SU-DHL-6 (cell line): ENCODE results near the gene SLC16A11.

ENCODE experiments used
- CTCF ChIP-seq: fragments of 200-600 bp; sonication (generic); IDR thresholded peaks from one replicate; pipeline ENCODE4 v1.5.1; 2017; ENCODE audit warnings: antibody characterized with exemption, mild to moderate bottlenecking, low read length, moderate library complexity; ENCODE audit not compliant: insufficient read depth, poor library complexity, severe bottlenecking
- EZH2phosphoT487 ChIP-seq: fragments of 200-600 bp; sonication (generic), shearing (Covaris generic); conservative IDR thresholded peaks from 2 replicates; pipeline ENCODE4 v1.6.1; 2018; ENCODE audit warnings: mild to moderate bottlenecking, antibody characterized with exemption, low read length, moderate library complexity, mixed read lengths

DNA sequence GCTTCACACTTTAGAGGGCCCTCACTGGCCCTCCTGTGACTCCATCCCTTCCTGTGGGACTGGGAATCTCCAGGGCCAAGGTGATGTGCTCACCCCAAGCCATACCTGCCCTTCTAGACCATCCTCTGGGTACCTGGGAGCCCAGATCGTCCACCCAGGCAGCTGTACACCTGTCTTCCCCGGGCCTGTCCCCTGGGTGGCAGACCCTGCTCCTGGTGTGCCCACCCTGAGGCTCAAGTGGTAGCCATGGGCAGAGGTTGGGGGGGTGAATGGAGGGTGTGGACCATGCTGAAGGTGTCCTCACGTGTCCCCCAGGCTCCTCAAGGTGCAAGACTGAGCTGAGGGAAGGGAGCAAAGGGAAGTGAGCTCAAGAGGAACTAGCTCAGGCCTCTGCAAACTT lies 26.8 kb upstream of the SLC16A11 start:
- TF ChIP-seq CTCF (no peak), EZH2phosphoT487 (no peak)
